Body of pancreas (tissue), 4 donors: ENCODE data around the gene CRACR2B. TPM values are rescaled to one million over a fixed set of nuclear protein-coding genes. Genes with fewer than 3 reads are reported as not detected.

Experiments used
- ATAC-seq: fragments of 150-250 bp; one replicate; pipeline ENCODE4 v1.9.1; 2016
- DNase-seq, 4 donors: peaks; one replicate each; pipeline ENCODE4 v3.0.0-alpha.2; 2019
- H3K27ac ChIP-seq, 4 donors: fragments of 200-600 bp; sonication (generic); 1 replicate in 3 of 4; 2 replicates in 1 of 4; pipeline versions ENCODE4 v1.5.1 to v1.6.1; 2016 to 2019; ENCODE audit warnings: mild to moderate bottlenecking in 1 of 4, mixed read lengths in 1 of 4, moderate library complexity in 1 of 4
- H3K27me3 ChIP-seq, 2 donors: fragments of 200-600 bp; sonication (generic); one replicate each; pipeline ENCODE4 v1.6.0; 2016; ENCODE audit warnings: mild to moderate bottlenecking in 1 of 2
- H3K36me3 ChIP-seq, 2 donors: fragments of 200-600 bp; sonication (generic); replicated peaks in 1 of 2; 2 replicates each; pipeline ENCODE4 v1.5.1; 2016; ENCODE audit warnings: low read depth in 2 of 2; ENCODE audit not compliant: insufficient read depth in 1 of 2
- H3K4me1 ChIP-seq: fragments of 200-600 bp; sonication (generic); one replicate; pipeline ENCODE4 v1.6.0; 2016
- H3K4me3 ChIP-seq, 2 donors: fragments of 200-600 bp; sonication (generic); 1 replicate in 1 of 2; 2 replicates in 1 of 2; pipeline ENCODE4 v1.5.1; 2016 to 2019
- H3K9me3 ChIP-seq, 3 donors: fragments of 200-600 bp; sonication (generic); 1 replicate in 2 of 3; 2 replicates in 1 of 3; pipeline ENCODE4 v1.5.1; 2016
- CTCF ChIP-seq, 7 experiments: fragments of 450-650 bp in 4 of 7; fragments of 200-600 bp in 3 of 7; sonication (generic) in 3 of 7; IDR thresholded peaks; one replicate each; pipeline ENCODE4 v1.5.1; 2016 to 2019; ENCODE audit warnings: antibody characterized with exemption in 7 of 7
- POLR2A ChIP-seq, 3 donors: fragments of 450-650 bp; IDR thresholded peaks; one replicate each; pipeline ENCODE4 v1.6.1; 2016; ENCODE audit warnings: antibody characterized with exemption in 3 of 3, mild to moderate bottlenecking in 2 of 3
- WGBS, 2 donors: methylation state at CpG; one replicate each; pipeline ENCODE4 v1.1.5; 2017; 5-methylcytosine and 5-hydroxymethylcytosine counted together
- intact Hi-C: fragments of 100-400 bp; cut with DNase I; formaldehyde crosslinking; loops from one replicate; pipeline ENCODE4 v1.15.1; 2023
- total RNA-seq, 2 donors: library from RNA; depleted of rRNA; stranded (reverse); fragments of >200 nt; gene quantifications; one replicate each; pipeline ENCODE4 v1.1.0, GENCODE V29; 2016

Gene CRACR2B
- total RNA-seq, 2 donors from 2014 or later, result 134 to 368 TPM

- TF ChIP-seq POLR2A (IDR thresholded peaks at IDR 0.05), result peak in 1 of 3 donors; percentile 0
- TF ChIP-seq CTCF (IDR thresholded peaks at IDR 0.05), result peak in 3 of 7 experiments; percentile 35 to 48 (median 38)
- intact Hi-C loops, result no loop called here
- H3K27me3 ChIP-seq, result no peaks in the 10 kb centered on the region
- H3K9me3 ChIP-seq, result no peaks in the 10 kb centered on the region
- 44 to 45% methylated on average over 4 to 17 of the region's 17 CpGs for WGBS, 2 donors
- ATAC-seq (no peak), DNase-seq (peak in 2 of 4 donors; percentile 65 to 72)
- peak overlapping the region; percentile 20 to 99 (median 42) for H3K27ac ChIP-seq
- peaks cover 79% of the 10 kb centered on the region for H3K4me1 ChIP-seq
- H3K36me3 ChIP-seq, result peaks cover 0 to 20% of the 10 kb centered on the region in 2 donors
- H3K4me3 ChIP-seq, result no peak overlapping the region
These were observed 10.9 kb downstream of the CRACR2B start for GRCh38 chr11:838441-839279.

- no peaks in the 10 kb centered on the region for H3K27me3 ChIP-seq
- ATAC-seq, result no peak
- H3K27ac ChIP-seq, result peak overlapping the region in 3 of 4 donors; percentile 40 to 99 (median 44)
- no peaks in the 10 kb centered on the region for H3K9me3 ChIP-seq
- intact Hi-C loops, result no loop called here
- DNase-seq, result no peak
- TF ChIP-seq POLR2A (IDR thresholded peaks at IDR 0.05) (no peak), CTCF (IDR thresholded peaks at IDR 0.05) (no peak)
- H3K4me1 ChIP-seq, result peaks cover 79% of the 10 kb centered on the region
- H3K4me3 ChIP-seq, result no peak overlapping the region
- WGBS, 2 donors, result 83 to 93% methylated on average over 1 to 3 of the region's 5 CpGs
- peaks cover 0 to 20% of the 10 kb centered on the region in 2 donors for H3K36me3 ChIP-seq
These were observed 11.5 kb downstream of the CRACR2B start for GRCh38 chr11:839280-839623.

GRCh38 chr11:839875-840617 is 12.3 kb downstream of the CRACR2B start:
- no peak for ATAC-seq
- peak overlapping the region in 3 of 4 donors; percentile 91 to 96 (median 93) for H3K27ac ChIP-seq
- no peak overlapping the region for H3K4me3 ChIP-seq
- intact Hi-C loops, result no loop called here
- H3K4me1 ChIP-seq, result peaks cover 78% of the 10 kb centered on the region
- TF ChIP-seq CTCF (IDR thresholded peaks at IDR 0.05) (peak in 2 of 7 experiments; percentile 2 to 21), POLR2A (IDR thresholded peaks at IDR 0.05) (no peak)
- no peak for DNase-seq
- no peaks in the 10 kb centered on the region for H3K9me3 ChIP-seq
- H3K27me3 ChIP-seq, result no peaks in the 10 kb centered on the region
- WGBS, 2 donors, result 64 to 75% methylated on average over 8 to 22 of the region's 25 CpGs
- peaks cover 0 to 20% of the 10 kb centered on the region in 2 donors for H3K36me3 ChIP-seq

- ATAC-seq (peak; percentile 10), DNase-seq (no peak)
- Histone ChIP-seq H3K9me3 (no peaks in the 10 kb centered on the region), H3K4me1 (peaks cover 71% of the 10 kb centered on the region), H3K27me3 (no peaks in the 10 kb centered on the region), H3K36me3 (peaks cover 0 to 16% of the 10 kb centered on the region in 2 donors), H3K4me3 (peak overlapping the region; percentile 81 to 86), H3K27ac (peak overlapping the region; percentile 82 to 96 (median 92))
- TF ChIP-seq CTCF (IDR thresholded peaks at IDR 0.05) (no peak), POLR2A (IDR thresholded peaks at IDR 0.05) (no peak)
- intact Hi-C loops, result no loop called here
- WGBS, 2 donors, result 1% methylated on average over 14 to 27 of the region's 27 CpGs
These were observed 14.3 kb downstream of the CRACR2B start for GRCh38 chr11:841981-842369.
